AG04450 (cell line): ENCODE measurements around the gene PTPRB. TPM values are rescaled to one million over a fixed set of nuclear protein-coding genes. Genes with fewer than 3 reads are reported as not detected.

Experiments
- CTCF ChIA-PET: fragments of 300-600, 350-600 bp; formaldehyde crosslinking; extraction: SDS; loops from one replicate; lab custom pipeline; 2022; ENCODE audit warnings: antibody characterized with exemption, inconsistent platforms; lab: Charles Lee
- POLR2A ChIA-PET: fragments of 350-600 bp; formaldehyde crosslinking; extraction: SDS; loops from one replicate; lab custom pipeline; 2021; ENCODE audit warnings: antibody characterized with exemption, inconsistent platforms; lab: Yijun Ruan, JAX
- DNase-seq: peaks from one replicate; pipeline ENCODE4 v3.0.0-alpha.2; 2011; ENCODE audit warnings: low read depth, low spot score
- H3K27ac ChIP-seq: one replicate; pipeline ENCODE4 v1.5.1; 2012; ENCODE audit warnings: low read depth, low read length, control low read depth
- H3K27me3 ChIP-seq: one replicate; pipeline ENCODE4 v1.6.0; 2012; ENCODE audit warnings: low read length; ENCODE audit not compliant: control insufficient read depth, insufficient read depth
- H3K4me3 ChIP-seq: 2 replicates; pipeline ENCODE4 v1.5.1; 2011; ENCODE audit warnings: mild to moderate bottlenecking, low read depth, low read length, control low read depth
- H3K9me3 ChIP-seq: 2 replicates; pipeline ENCODE4 v1.5.1; 2012; ENCODE audit warnings: low read length; ENCODE audit not compliant: control insufficient read depth, insufficient read depth
- polyA plus RNA-seq: library from polyadenylated mRNA; depleted of rRNA; stranded (reverse); fragments of >200 nt; gene quantifications from 2 replicates; pipeline ENCODE4 v1.2.3, GENCODE V29; 2011
- TF ChIP-seq, protein P1 (sequence below): IDR thresholded peaks from 2 replicates; pipeline ENCODE4 v1.5.1; 2011; ENCODE audit warnings: low read depth, low read length, control low read depth, inconsistent platforms

Gene PTPRB
- polyA plus RNA-seq, 1 experiment: 0.02 TPM

DNA sequence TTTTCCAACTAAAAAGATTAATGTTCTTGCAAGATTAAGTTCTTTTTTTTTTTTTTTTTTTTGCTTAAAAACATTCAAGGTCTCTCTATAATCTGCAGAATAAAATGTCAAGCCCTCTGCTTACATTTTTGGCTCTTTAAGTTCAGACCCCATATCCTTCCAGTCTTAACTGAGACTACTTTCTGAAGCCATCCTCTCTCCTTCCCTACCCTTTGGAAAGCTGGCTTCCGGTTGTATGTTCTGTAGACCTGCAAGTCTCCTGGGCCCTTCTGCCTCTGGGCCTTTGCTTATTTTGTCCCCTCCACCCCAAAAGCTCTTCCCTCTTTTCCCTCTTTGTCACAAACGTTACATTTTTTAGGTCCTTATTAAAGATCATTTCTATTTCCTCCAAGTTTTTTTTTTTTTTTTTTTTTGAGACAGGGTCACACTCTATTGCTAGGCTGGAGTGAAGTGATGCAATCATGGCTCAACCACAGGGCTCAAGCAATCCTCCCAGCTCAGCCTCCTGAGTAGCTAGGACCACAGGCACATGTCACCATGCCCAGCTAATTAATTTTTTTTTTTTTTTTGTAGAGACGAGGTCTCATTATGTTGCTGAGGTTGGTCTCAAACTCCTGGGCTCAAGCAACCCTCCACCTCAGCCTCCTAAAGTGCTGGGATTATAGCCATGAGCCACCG lies 46.5 kb downstream of the PTPRB start:
- Histone ChIP-seq H3K9me3 (no peaks in the 10 kb centered on the region), H3K4me3 (no peak overlapping the region), H3K27ac (no peak overlapping the region), H3K27me3 (no peaks in the 10 kb centered on the region)
- TF ChIP-seq, protein P1, sequence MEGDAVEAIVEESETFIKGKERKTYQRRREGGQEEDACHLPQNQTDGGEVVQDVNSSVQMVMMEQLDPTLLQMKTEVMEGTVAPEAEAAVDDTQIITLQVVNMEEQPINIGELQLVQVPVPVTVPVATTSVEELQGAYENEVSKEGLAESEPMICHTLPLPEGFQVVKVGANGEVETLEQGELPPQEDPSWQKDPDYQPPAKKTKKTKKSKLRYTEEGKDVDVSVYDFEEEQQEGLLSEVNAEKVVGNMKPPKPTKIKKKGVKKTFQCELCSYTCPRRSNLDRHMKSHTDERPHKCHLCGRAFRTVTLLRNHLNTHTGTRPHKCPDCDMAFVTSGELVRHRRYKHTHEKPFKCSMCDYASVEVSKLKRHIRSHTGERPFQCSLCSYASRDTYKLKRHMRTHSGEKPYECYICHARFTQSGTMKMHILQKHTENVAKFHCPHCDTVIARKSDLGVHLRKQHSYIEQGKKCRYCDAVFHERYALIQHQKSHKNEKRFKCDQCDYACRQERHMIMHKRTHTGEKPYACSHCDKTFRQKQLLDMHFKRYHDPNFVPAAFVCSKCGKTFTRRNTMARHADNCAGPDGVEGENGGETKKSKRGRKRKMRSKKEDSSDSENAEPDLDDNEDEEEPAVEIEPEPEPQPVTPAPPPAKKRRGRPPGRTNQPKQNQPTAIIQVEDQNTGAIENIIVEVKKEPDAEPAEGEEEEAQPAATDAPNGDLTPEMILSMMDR: no peak
- CTCF ChIA-PET: interaction anchor here (0.7 to 3.2 kb wide), 17 partner anchors 7 to 711 kb away, joined by 3 to 25 read pairs (median 5); no protein-coding TSS in a partner anchor
- POLR2A ChIA-PET: interaction anchor here (1.0 kb wide), 1 partner anchor 129 kb away, joined by 3 read pairs; no protein-coding TSS in a partner anchor
- no peak for DNase-seq

DNA sequence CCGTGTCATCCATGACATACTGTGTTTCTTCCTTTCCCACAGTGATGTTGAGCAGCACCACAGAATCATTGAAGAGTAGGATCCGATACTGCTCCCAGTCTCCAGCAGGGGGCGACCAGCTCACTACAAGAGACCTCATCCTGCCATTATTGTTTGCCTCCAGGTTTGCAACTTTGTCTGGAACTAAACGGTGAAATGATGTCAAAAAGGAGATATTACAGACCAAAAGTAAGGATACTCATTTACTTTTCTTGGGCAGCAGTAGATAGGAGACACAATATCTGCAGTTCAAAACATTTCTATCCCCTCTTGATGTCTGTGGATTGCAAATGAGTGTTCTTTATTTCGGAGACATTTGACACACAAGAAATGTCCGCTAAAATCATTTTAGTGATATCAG lies 47.2 kb downstream of the PTPRB start:
- no peaks in the 10 kb centered on the region for H3K27me3 ChIP-seq
- H3K27ac ChIP-seq: no peak overlapping the region
- DNase-seq: peak; percentile 41
- no peaks in the 10 kb centered on the region for H3K9me3 ChIP-seq
- TF ChIP-seq, protein P1: peak; percentile 90
- no peak overlapping the region for H3K4me3 ChIP-seq
- ChIA-PET POLR2A (interaction anchor here (1.0 kb wide), 1 partner anchor 129 kb away, joined by 3 read pairs; no protein-coding TSS in a partner anchor), CTCF (interaction anchor here (0.6 to 3.2 kb wide), 16 partner anchors 8 to 711 kb away, joined by 3 to 25 read pairs (median 6); no protein-coding TSS in a partner anchor)

GRCh38 chr12:70584332-70584731 lies 52.9 kb downstream of the PTPRB start:
- H3K27me3 ChIP-seq: no peaks in the 10 kb centered on the region
- POLR2A ChIA-PET: no interaction called here
- CTCF ChIA-PET: interaction anchor here (1.3 to 3.5 kb wide), 3 partner anchors 684 to 705 kb away, joined by 3 to 22 read pairs (median 10); no protein-coding TSS in a partner anchor
- no peak overlapping the region for H3K4me3 ChIP-seq
- no peaks in the 10 kb centered on the region for H3K9me3 ChIP-seq
- TF ChIP-seq, protein P1: no peak
- DNase-seq: no peak
- H3K27ac ChIP-seq: no peak overlapping the region

DNA sequence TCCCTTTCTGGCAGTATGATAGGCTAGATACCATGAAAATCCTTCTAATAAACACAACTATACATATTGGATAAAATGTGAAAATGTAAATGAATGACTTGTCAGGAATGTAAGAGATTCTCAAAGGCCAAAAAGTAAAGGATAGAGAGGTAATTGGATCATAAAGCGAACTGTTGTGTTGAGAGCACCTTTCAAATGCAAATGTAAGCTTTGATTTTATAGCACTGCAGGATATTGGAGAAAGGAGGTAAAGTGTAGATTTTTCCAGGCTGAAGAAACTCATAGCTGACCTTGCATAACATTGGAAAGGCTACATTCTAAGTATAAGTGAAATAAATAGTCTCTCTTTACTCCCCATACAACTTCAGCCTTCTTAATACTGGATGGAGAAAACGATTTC lies 54.0 kb downstream of the PTPRB start:
- TF ChIP-seq, protein P1: no peak
- DNase-seq: no peak
- Histone ChIP-seq H3K4me3 (no peak overlapping the region), H3K9me3 (no peaks in the 10 kb centered on the region), H3K27me3 (no peaks in the 10 kb centered on the region), H3K27ac (no peak overlapping the region)
- CTCF ChIA-PET: interaction anchor here (2.3 to 3.5 kb wide), 2 partner anchors 682 to 703 kb away, joined by 10 to 22 read pairs; no protein-coding TSS in a partner anchor
- POLR2A ChIA-PET: no interaction called here

- ChIA-PET POLR2A (no interaction called here), CTCF (interaction anchor here (1.0 to 3.5 kb wide), 3 partner anchors 10 to 701 kb away, joined by 6 to 22 read pairs (median 7); no protein-coding TSS in a partner anchor)
- Histone ChIP-seq H3K27ac (no peak overlapping the region), H3K27me3 (no peaks in the 10 kb centered on the region), H3K9me3 (no peaks in the 10 kb centered on the region), H3K4me3 (no peak overlapping the region)
- TF ChIP-seq, protein P1: no peak
- no peak for DNase-seq
These were observed 56.0 kb downstream of the PTPRB start for GRCh38 chr12:70581208-70581607.
